Body of pancreas (tissue), 4 donors: ENCODE measurements around the gene IGF1R. TPM values are rescaled to one million over a fixed set of nuclear protein-coding genes. Genes with fewer than 3 reads are reported as not detected.

Experiments
- ATAC-seq: fragments of 150-250 bp; one replicate; pipeline ENCODE4 v1.9.1; 2016
- DNase-seq, 4 donors: peaks; one replicate each; pipeline ENCODE4 v3.0.0-alpha.2; 2019
- H3K27ac ChIP-seq, 4 donors: fragments of 200-600 bp; sonication (generic); 1 replicate in 3 of 4; 2 replicates in 1 of 4; pipeline versions ENCODE4 v1.5.1 to v1.6.1; 2016 to 2019; ENCODE audit warnings: mild to moderate bottlenecking in 1 of 4, mixed read lengths in 1 of 4, moderate library complexity in 1 of 4
- H3K27me3 ChIP-seq, 2 donors: fragments of 200-600 bp; sonication (generic); one replicate each; pipeline ENCODE4 v1.6.0; 2016; ENCODE audit warnings: mild to moderate bottlenecking in 1 of 2
- H3K36me3 ChIP-seq, 2 donors: fragments of 200-600 bp; sonication (generic); replicated peaks in 1 of 2; 2 replicates each; pipeline ENCODE4 v1.5.1; 2016; ENCODE audit warnings: low read depth in 2 of 2; ENCODE audit not compliant: insufficient read depth in 1 of 2
- H3K4me1 ChIP-seq: fragments of 200-600 bp; sonication (generic); one replicate; pipeline ENCODE4 v1.6.0; 2016
- H3K4me3 ChIP-seq, 2 donors: fragments of 200-600 bp; sonication (generic); 1 replicate in 1 of 2; 2 replicates in 1 of 2; pipeline ENCODE4 v1.5.1; 2016 to 2019
- H3K9me3 ChIP-seq, 3 donors: fragments of 200-600 bp; sonication (generic); 1 replicate in 2 of 3; 2 replicates in 1 of 3; pipeline ENCODE4 v1.5.1; 2016
- CTCF ChIP-seq, 7 experiments: fragments of 450-650 bp in 4 of 7; fragments of 200-600 bp in 3 of 7; sonication (generic) in 3 of 7; IDR thresholded peaks; one replicate each; pipeline ENCODE4 v1.5.1; 2016 to 2019; ENCODE audit warnings: antibody characterized with exemption in 7 of 7
- POLR2A ChIP-seq, 3 donors: fragments of 450-650 bp; IDR thresholded peaks; one replicate each; pipeline ENCODE4 v1.6.1; 2016; ENCODE audit warnings: antibody characterized with exemption in 3 of 3, mild to moderate bottlenecking in 2 of 3
- WGBS, 2 donors: methylation state at CpG; one replicate each; pipeline ENCODE4 v1.1.5; 2017; 5-methylcytosine and 5-hydroxymethylcytosine counted together
- intact Hi-C: fragments of 100-400 bp; cut with DNase I; formaldehyde crosslinking; loops from one replicate; pipeline ENCODE4 v1.15.1; 2023
- total RNA-seq, 2 donors: library from RNA; depleted of rRNA; stranded (reverse); fragments of >200 nt; gene quantifications; one replicate each; pipeline ENCODE4 v1.1.0, GENCODE V29; 2016

The IGF1R gene
- total RNA-seq, 2 donors from 2014 or later = 34.8 to 55.7 TPM

- TF ChIP-seq CTCF (IDR thresholded peaks at IDR 0.05) (no peak), POLR2A (IDR thresholded peaks at IDR 0.05) (no peak)
- no peak for ATAC-seq
- no peaks in the 10 kb centered on the region for H3K9me3 ChIP-seq
- H3K4me1 ChIP-seq = peaks cover 65% of the 10 kb centered on the region
- 77 to 85% methylated on average over 3 to 5 of the region's 5 CpGs for WGBS, 2 donors
- H3K27ac ChIP-seq = no peak overlapping the region
- no peak for DNase-seq
- H3K27me3 ChIP-seq = no peaks in the 10 kb centered on the region
- intact Hi-C loops = no loop called here
- H3K4me3 ChIP-seq = no peak overlapping the region
- H3K36me3 ChIP-seq = no peaks in the 10 kb centered on the region
Observed at GRCh38 chr15:98684995-98685525, 36.7 kb downstream of the IGF1R start.

- intact Hi-C loops = no loop called here
- DNase-seq (peak in 3 of 4 donors; percentile 37 to 72 (median 47)), ATAC-seq (peak; percentile 43)
- TF ChIP-seq CTCF (IDR thresholded peaks at IDR 0.05) = no peak
- peak overlapping the region in 2 of 4 donors; percentile 14 to 27 for H3K27ac ChIP-seq
- H3K36me3 ChIP-seq = no peaks in the 10 kb centered on the region
- H3K9me3 ChIP-seq = no peaks in the 10 kb centered on the region
- peaks cover 58% of the 10 kb centered on the region for H3K4me1 ChIP-seq
- H3K4me3 ChIP-seq = no peak overlapping the region
- H3K27me3 ChIP-seq = no peaks in the 10 kb centered on the region
- 55 to 64% methylated on average over 5 of the region's 5 CpGs for WGBS, 2 donors
Observed at GRCh38 chr15:98686983-98687382, 38.6 kb downstream of the IGF1R start.

GRCh38 chr15:98689431-98689861 is 41.1 kb downstream of the IGF1R start:
- Histone ChIP-seq H3K9me3 (no peaks in the 10 kb centered on the region), H3K4me1 (peaks cover 58% of the 10 kb centered on the region), H3K27ac (no peak overlapping the region), H3K36me3 (no peaks in the 10 kb centered on the region), H3K27me3 (no peaks in the 10 kb centered on the region), H3K4me3 (no peak overlapping the region)
- 71 to 84% methylated on average over 5 of the region's 5 CpGs for WGBS, 2 donors
- TF ChIP-seq CTCF (IDR thresholded peaks at IDR 0.05) (no peak), POLR2A (IDR thresholded peaks at IDR 0.05) (no peak)
- intact Hi-C loops = no loop called here
- DNase-seq (no peak), ATAC-seq (peak; percentile 41)

- TF ChIP-seq CTCF (IDR thresholded peaks at IDR 0.05) (no peak), POLR2A (IDR thresholded peaks at IDR 0.05) (no peak)
- Histone ChIP-seq H3K36me3 (no peaks in the 10 kb centered on the region), H3K4me3 (no peak overlapping the region), H3K4me1 (peaks cover 58% of the 10 kb centered on the region), H3K9me3 (no peaks in the 10 kb centered on the region), H3K27ac (no peak overlapping the region), H3K27me3 (no peaks in the 10 kb centered on the region)
- ATAC-seq = no peak
- WGBS, 2 donors = 82% methylated on average over 6 of the region's 6 CpGs
- DNase-seq = no peak
- intact Hi-C loops = no loop called here
Observed at GRCh38 chr15:98690272-98690950, 42.1 kb downstream of the IGF1R start.

GRCh38 chr15:98692213-98692612 is 43.9 kb downstream of the IGF1R start:
- Histone ChIP-seq H3K27ac (no peak overlapping the region), H3K36me3 (no peaks in the 10 kb centered on the region), H3K4me3 (no peak overlapping the region), H3K9me3 (no peaks in the 10 kb centered on the region), H3K27me3 (no peaks in the 10 kb centered on the region), H3K4me1 (peaks cover 66% of the 10 kb centered on the region)
- 71 to 95% methylated on average over 2 of the region's 2 CpGs for WGBS, 2 donors
- TF ChIP-seq POLR2A (IDR thresholded peaks at IDR 0.05) = no peak
- TF ChIP-seq CTCF (IDR thresholded peaks at IDR 0.05) = no peak
- ATAC-seq = no peak
- no peak for DNase-seq
- intact Hi-C loops = no loop called here
